ENCODE data around the gene EDAR.

GRCh38 chr2:108956375-108956774, 32.6 kb downstream of the EDAR start:
- no peak for TF ChIP-seq POLR2AphosphoS5 (IDR thresholded peaks at IDR 0.05)
- no peak for TF ChIP-seq CTCF (IDR thresholded peaks at IDR 0.05)

Measured in sigmoid colon (tissue), 4 donors.